H9 (cell line): ENCODE results near the gene CPA2. TPM values are rescaled to one million over a fixed set of nuclear protein-coding genes. Genes with fewer than 3 reads are reported as not detected.

Experiments
- DNase-seq: peaks from one replicate; pipeline ENCODE4 v3.0.0-alpha.2; 2017
- H2AFZ ChIP-seq: one replicate; pipeline ENCODE4 v1.6.1; 2013; ENCODE audit warnings: mild to moderate bottlenecking, low read length, control low read depth, moderate library complexity
- H2AK5ac ChIP-seq: 2 replicates; pipeline ENCODE4 v1.6.1; 2013; ENCODE audit warnings: low read length, control low read depth, mixed read lengths; ENCODE audit not compliant: insufficient read length
- H2BK120ac ChIP-seq: one replicate; pipeline ENCODE4 v1.6.1; 2013; ENCODE audit warnings: low read depth, mild to moderate bottlenecking, low read length, control low read depth, inconsistent platforms; ENCODE audit not compliant: poor library complexity, severe bottlenecking
- H2BK12ac ChIP-seq: 2 replicates; pipeline ENCODE4 v1.6.1; 2013; ENCODE audit warnings: low read length, control low read depth, mixed read lengths, low read depth; ENCODE audit not compliant: insufficient read length
- H2BK15ac ChIP-seq: 2 replicates; pipeline ENCODE4 v1.6.1; 2013; ENCODE audit warnings: low read depth, low read length, control low read depth
- H2BK20ac ChIP-seq: one replicate; pipeline ENCODE4 v1.6.1; 2013; ENCODE audit warnings: low read depth, mild to moderate bottlenecking, low read length, control low read depth, inconsistent platforms; ENCODE audit not compliant: poor library complexity, severe bottlenecking
- H2BK5ac ChIP-seq: 2 replicates; pipeline ENCODE4 v1.6.1; 2013; ENCODE audit warnings: low read length, control low read depth, mixed read lengths; ENCODE audit not compliant: insufficient read length
- H3K14ac ChIP-seq: 2 replicates; pipeline ENCODE4 v1.6.1; 2013; ENCODE audit warnings: low read length, control low read depth; ENCODE audit not compliant: insufficient read depth
- H3K18ac ChIP-seq: 2 replicates; pipeline ENCODE4 v1.6.1; 2013; ENCODE audit warnings: low read depth, mild to moderate bottlenecking, mixed read lengths, low read length, control low read depth; ENCODE audit not compliant: insufficient read length
- H3K23ac ChIP-seq: 2 replicates; pipeline ENCODE4 v1.6.1; 2013; ENCODE audit warnings: low read length, control low read depth, mixed read lengths, low read depth; ENCODE audit not compliant: insufficient read length
- H3K23me2 ChIP-seq: 2 replicates; pipeline ENCODE4 v1.6.1; 2013; ENCODE audit warnings: low read depth, mild to moderate bottlenecking, mixed read lengths, low read length, control low read depth; ENCODE audit not compliant: insufficient read length, poor library complexity, severe bottlenecking
- H3K27ac ChIP-seq: 2 replicates; pipeline ENCODE4 v1.5.1; 2013; ENCODE audit warnings: low read length, control low read depth, mixed read lengths, low read depth; ENCODE audit not compliant: insufficient read length
- H3K27me3 ChIP-seq: 2 replicates; pipeline ENCODE4 v1.6.1; 2013; ENCODE audit warnings: low read length, control low read depth, inconsistent platforms; ENCODE audit not compliant: insufficient read depth
- H3K4ac ChIP-seq: 2 replicates; pipeline ENCODE4 v1.6.1; 2013; ENCODE audit warnings: low read depth, mild to moderate bottlenecking, control low read depth, inconsistent platforms, low read length, moderate library complexity
- H3K4me1 ChIP-seq: 2 replicates; pipeline ENCODE4 v1.6.1; 2013; ENCODE audit warnings: low read length, control low read depth, inconsistent platforms; ENCODE audit not compliant: insufficient read depth
- H3K4me2 ChIP-seq: 2 replicates; pipeline ENCODE4 v1.6.1; 2013; ENCODE audit warnings: low read length, control low read depth, mixed read lengths; ENCODE audit not compliant: insufficient read length, insufficient read depth
- H3K56ac ChIP-seq: 2 replicates; pipeline ENCODE4 v1.6.1; 2013; ENCODE audit warnings: low read depth, mild to moderate bottlenecking, mixed read lengths, low read length, control low read depth; ENCODE audit not compliant: insufficient read length
- H3K79me1 ChIP-seq: 2 replicates; pipeline ENCODE4 v1.6.1; 2013; ENCODE audit warnings: low read depth, mild to moderate bottlenecking, moderate library complexity, low read length, control low read depth, inconsistent platforms; ENCODE audit not compliant: insufficient read depth, poor library complexity, severe bottlenecking
- H3K79me2 ChIP-seq: 2 replicates; pipeline ENCODE4 v1.6.1; 2013; ENCODE audit warnings: low read length, control low read depth, inconsistent platforms; ENCODE audit not compliant: insufficient read depth
- H3K9ac ChIP-seq: 2 replicates; pipeline ENCODE4 v1.6.1; 2013; ENCODE audit warnings: low read length, control low read depth, mixed read lengths; ENCODE audit not compliant: insufficient read length; ENCODE audit errors: extremely low read depth
- H3K9me3 ChIP-seq: one replicate; pipeline ENCODE4 v1.6.1; 2013; ENCODE audit warnings: low read depth, low read length, inconsistent platforms; ENCODE audit not compliant: control insufficient read depth
- H3T11ph ChIP-seq: one replicate; pipeline ENCODE4 v1.6.1; 2013; ENCODE audit warnings: mild to moderate bottlenecking, low read length, control low read depth, inconsistent platforms
- H4K20me1 ChIP-seq: one replicate; pipeline ENCODE4 v1.6.1; 2013; ENCODE audit not compliant: control insufficient read depth, insufficient read length, insufficient read depth
- H4K5ac ChIP-seq: 2 replicates; pipeline ENCODE4 v1.6.1; 2013; ENCODE audit warnings: low read depth, mild to moderate bottlenecking, mixed read lengths, low read length, control low read depth; ENCODE audit not compliant: insufficient read length
- H4K8ac ChIP-seq: replicated peaks from 2 replicates; pipeline ENCODE4 v1.6.1; 2013; ENCODE audit warnings: low read length, control low read depth, mixed read lengths, low read depth; ENCODE audit not compliant: insufficient read length
- H4K91ac ChIP-seq: 2 replicates; pipeline ENCODE4 v1.6.1; 2013; ENCODE audit warnings: low read depth, mild to moderate bottlenecking, moderate library complexity, mixed read lengths, low read length, control low read depth; ENCODE audit not compliant: insufficient read length
- H3K27ac Mint-ChIP-seq, 3 experiments: 2 replicates in 2 of 3; 3 replicates in 1 of 3; pipeline ENCODE4 v1.8.0; 2020 to 2021; ENCODE audit warnings: mixed read lengths in 3 of 3, mild to moderate bottlenecking in 1 of 3, moderate library complexity in 1 of 3
- H3K27me3 Mint-ChIP-seq: 2 replicates; pipeline ENCODE4 v1.8.0; 2021; ENCODE audit warnings: low read depth, mild to moderate bottlenecking, moderate library complexity, mixed read lengths
- H3K36me3 Mint-ChIP-seq, 3 experiments: 2 replicates in 2 of 3; 3 replicates in 1 of 3; pipeline ENCODE4 v1.8.0; 2020 to 2021; ENCODE audit warnings: low read depth in 3 of 3, mixed read lengths in 3 of 3; ENCODE audit not compliant: insufficient read depth in 1 of 3
- H3K4me1 Mint-ChIP-seq, 2 experiments: 2 replicates each; pipeline ENCODE4 v1.8.0; 2020; ENCODE audit warnings: mixed read lengths in 2 of 2
- H3K4me3 Mint-ChIP-seq, 2 experiments: 2 replicates in 1 of 2; 3 replicates in 1 of 2; pipeline ENCODE4 v1.8.0; 2020 to 2021; ENCODE audit warnings: mild to moderate bottlenecking in 2 of 2, mixed read lengths in 2 of 2, moderate library complexity in 1 of 2
- H3K9me3 Mint-ChIP-seq, 2 experiments: 2 replicates in 1 of 2; 3 replicates in 1 of 2; pipeline ENCODE4 v1.8.0; 2020; ENCODE audit warnings: mild to moderate bottlenecking in 2 of 2, mixed read lengths in 2 of 2, moderate library complexity in 1 of 2
- WGBS: extraction: QIAGEN DNeasy Blood & Tissue Kit; methylation state at CpG from one replicate; pipeline ENCODE4 v1.1.7; 2013; ENCODE audit warnings: missing lambda C conversion rate, low lambda C conversion rate, mixed read lengths; ENCODE audit not compliant: insufficient read length; ENCODE audit errors: extremely low coverage; 5-methylcytosine and 5-hydroxymethylcytosine counted together
- total RNA-seq: library from RNA; stranded (reverse); gene quantifications from 2 replicates; pipeline ENCODE4 v1.2.1, GENCODE V29; 2021
- TF ChIP-seq, protein P1 (sequence below): fragments of 200-600 bp; sonication (generic); conservative IDR thresholded peaks from 3 replicates; pipeline ENCODE4 v1.8.0; 2021; ENCODE audit warnings: antibody characterized with exemption, mild to moderate bottlenecking

CPA2 gene
- total RNA-seq, 1 experiment from 2014 or later, result not detected

GRCh38 chr7:130322615-130323014 lies 56.0 kb downstream of the CPA2 start:
- no peak overlapping the region for H3K9ac ChIP-seq
- no peaks in the 10 kb centered on the region; a peak in 1 of 7 replicates for H3K36me3 Mint-ChIP-seq
- no peak overlapping the region for H3K4ac ChIP-seq
- H3K23ac ChIP-seq, result no peak overlapping the region
- no peaks in the 10 kb centered on the region for H3K79me1 ChIP-seq
- H3T11ph ChIP-seq, result no peak overlapping the region
- H2BK15ac ChIP-seq, result no peak overlapping the region
- no peak for DNase-seq
- no peaks in the 10 kb centered on the region for H3K79me2 ChIP-seq
- H4K20me1 ChIP-seq, result no peaks in the 10 kb centered on the region
- H3K27ac Mint-ChIP-seq, result peak overlapping the region in 1 of 3 experiments; percentile 55; a peak in 2 of 7 replicates
- H2BK5ac ChIP-seq, result no peak overlapping the region
- no CpG with 5 or more reads among the region's 7 CpGs for WGBS
- H3K23me2 ChIP-seq, result no peaks in the 10 kb centered on the region
- H2AK5ac ChIP-seq, result no peak overlapping the region
- no peaks in the 10 kb centered on the region for H3K9me3 ChIP-seq
- H3K4me1 ChIP-seq, result no peaks in the 10 kb centered on the region
- H4K5ac ChIP-seq, result no peak overlapping the region
- no peak overlapping the region for H2BK12ac ChIP-seq
- no peak overlapping the region for H2AFZ ChIP-seq
- no peak overlapping the region for H3K4me2 ChIP-seq
- TF ChIP-seq, protein P1, sequence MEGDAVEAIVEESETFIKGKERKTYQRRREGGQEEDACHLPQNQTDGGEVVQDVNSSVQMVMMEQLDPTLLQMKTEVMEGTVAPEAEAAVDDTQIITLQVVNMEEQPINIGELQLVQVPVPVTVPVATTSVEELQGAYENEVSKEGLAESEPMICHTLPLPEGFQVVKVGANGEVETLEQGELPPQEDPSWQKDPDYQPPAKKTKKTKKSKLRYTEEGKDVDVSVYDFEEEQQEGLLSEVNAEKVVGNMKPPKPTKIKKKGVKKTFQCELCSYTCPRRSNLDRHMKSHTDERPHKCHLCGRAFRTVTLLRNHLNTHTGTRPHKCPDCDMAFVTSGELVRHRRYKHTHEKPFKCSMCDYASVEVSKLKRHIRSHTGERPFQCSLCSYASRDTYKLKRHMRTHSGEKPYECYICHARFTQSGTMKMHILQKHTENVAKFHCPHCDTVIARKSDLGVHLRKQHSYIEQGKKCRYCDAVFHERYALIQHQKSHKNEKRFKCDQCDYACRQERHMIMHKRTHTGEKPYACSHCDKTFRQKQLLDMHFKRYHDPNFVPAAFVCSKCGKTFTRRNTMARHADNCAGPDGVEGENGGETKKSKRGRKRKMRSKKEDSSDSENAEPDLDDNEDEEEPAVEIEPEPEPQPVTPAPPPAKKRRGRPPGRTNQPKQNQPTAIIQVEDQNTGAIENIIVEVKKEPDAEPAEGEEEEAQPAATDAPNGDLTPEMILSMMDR, result no peak
- H3K27me3 Mint-ChIP-seq, result no peaks in the 10 kb centered on the region; the same call in none of the 2 replicates
- no peaks in the 10 kb centered on the region; a peak in 1 of 5 replicates for H3K9me3 Mint-ChIP-seq
- no peak overlapping the region for H3K27ac ChIP-seq
- no peak overlapping the region for H2BK120ac ChIP-seq
- no peak overlapping the region for H3K4me3 Mint-ChIP-seq
- H3K27me3 ChIP-seq, result no peaks in the 10 kb centered on the region
- no peak overlapping the region for H4K91ac ChIP-seq
- peaks cover 14% of the 10 kb centered on the region in 2 experiments for H3K4me1 Mint-ChIP-seq
- no peak overlapping the region for H4K8ac ChIP-seq
- no peak overlapping the region for H2BK20ac ChIP-seq
- no peak overlapping the region for H3K18ac ChIP-seq
- no peak overlapping the region for H3K56ac ChIP-seq
- H3K14ac ChIP-seq, result no peak overlapping the region
